Fibroblast of pulmonary artery (primary cell): Measurements from ENCODE around the gene NEDD4L.

Source experiments
- DNase-seq: peaks from one replicate; pipeline ENCODE4 v3.0.0-alpha.2; 2010; ENCODE audit warnings: low read depth
- H3K4me3 ChIP-seq: replicated peaks from 2 replicates; pipeline ENCODE4 v1.5.1; 2011; ENCODE audit warnings: low read depth, mild to moderate bottlenecking, control low read depth, low read length, moderate library complexity
- TF ChIP-seq, protein P1 (sequence below): IDR thresholded peaks from 2 replicates; pipeline ENCODE4 v1.5.1; 2011; ENCODE audit warnings: mild to moderate bottlenecking, control low read depth, low read length, inconsistent platforms; ENCODE audit errors: missing control alignments

The NEDD4L gene

DNA sequence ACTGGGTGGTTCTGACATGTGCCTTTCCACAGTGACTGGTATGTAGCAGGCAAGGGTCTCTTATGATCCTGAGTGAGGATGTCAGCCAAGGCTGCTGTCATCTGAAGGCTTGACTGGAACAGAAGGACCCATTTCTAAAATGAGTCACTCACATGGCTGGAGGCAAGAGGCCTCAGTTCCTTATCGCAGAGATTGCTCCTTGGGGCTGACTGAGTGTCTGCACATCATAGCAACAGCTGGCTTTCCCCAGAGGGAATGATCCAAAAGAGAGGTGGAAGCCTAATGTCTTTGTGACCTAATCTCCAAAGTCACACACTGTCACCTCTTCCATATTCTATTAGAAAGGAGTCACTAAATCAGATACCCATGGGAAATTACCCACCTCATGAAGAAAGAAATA lies 114.0 kb downstream of the NEDD4L start:
- DNase-seq = no peak
- H3K4me3 ChIP-seq = no peak overlapping the region
- TF ChIP-seq, protein P1, sequence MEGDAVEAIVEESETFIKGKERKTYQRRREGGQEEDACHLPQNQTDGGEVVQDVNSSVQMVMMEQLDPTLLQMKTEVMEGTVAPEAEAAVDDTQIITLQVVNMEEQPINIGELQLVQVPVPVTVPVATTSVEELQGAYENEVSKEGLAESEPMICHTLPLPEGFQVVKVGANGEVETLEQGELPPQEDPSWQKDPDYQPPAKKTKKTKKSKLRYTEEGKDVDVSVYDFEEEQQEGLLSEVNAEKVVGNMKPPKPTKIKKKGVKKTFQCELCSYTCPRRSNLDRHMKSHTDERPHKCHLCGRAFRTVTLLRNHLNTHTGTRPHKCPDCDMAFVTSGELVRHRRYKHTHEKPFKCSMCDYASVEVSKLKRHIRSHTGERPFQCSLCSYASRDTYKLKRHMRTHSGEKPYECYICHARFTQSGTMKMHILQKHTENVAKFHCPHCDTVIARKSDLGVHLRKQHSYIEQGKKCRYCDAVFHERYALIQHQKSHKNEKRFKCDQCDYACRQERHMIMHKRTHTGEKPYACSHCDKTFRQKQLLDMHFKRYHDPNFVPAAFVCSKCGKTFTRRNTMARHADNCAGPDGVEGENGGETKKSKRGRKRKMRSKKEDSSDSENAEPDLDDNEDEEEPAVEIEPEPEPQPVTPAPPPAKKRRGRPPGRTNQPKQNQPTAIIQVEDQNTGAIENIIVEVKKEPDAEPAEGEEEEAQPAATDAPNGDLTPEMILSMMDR = no peak

DNA sequence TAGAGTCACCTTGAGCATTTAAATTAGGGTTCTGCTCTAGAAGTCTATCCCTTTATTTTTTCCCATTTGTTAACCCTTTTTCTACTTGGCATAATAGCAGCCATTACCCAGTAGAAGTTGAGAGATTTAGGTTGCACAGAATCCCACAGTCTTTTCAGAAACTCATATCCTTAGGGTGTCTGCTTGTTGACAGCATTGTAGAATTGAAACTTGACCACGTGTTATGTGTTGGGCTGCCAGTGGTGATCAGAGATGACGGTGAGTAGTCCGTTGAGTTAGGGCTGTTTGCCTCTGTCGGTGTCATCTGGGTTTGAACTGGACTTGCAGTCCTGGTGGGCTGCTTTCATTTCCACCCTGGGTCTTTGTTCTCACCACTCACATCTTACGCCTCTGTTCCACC lies 114.4 kb downstream of the NEDD4L start:
- TF ChIP-seq, protein P1 = no peak
- H3K4me3 ChIP-seq = no peak overlapping the region
- DNase-seq = no peak

DNA sequence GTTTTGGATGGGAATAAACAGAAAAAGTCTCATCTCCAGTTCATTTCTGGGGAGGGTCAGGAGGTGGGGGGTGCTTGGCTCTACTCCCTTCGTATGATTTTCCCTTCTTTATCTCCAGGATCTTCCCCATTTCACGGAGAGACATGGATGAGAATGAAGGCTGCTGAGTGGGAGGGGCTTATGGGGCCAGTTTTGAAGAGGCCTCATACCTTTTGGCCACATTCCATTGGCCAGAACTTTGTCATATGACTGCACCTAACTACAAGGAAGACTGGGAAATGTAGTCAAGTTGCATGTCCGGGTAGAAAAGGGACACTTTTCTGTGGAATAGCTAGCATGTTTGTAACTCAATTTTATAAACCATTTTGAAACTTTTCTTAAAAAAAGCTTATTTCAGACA lies 117.6 kb downstream of the NEDD4L start:
- H3K4me3 ChIP-seq = no peak overlapping the region
- TF ChIP-seq, protein P1 = no peak
- DNase-seq = peak; percentile 21

DNA sequence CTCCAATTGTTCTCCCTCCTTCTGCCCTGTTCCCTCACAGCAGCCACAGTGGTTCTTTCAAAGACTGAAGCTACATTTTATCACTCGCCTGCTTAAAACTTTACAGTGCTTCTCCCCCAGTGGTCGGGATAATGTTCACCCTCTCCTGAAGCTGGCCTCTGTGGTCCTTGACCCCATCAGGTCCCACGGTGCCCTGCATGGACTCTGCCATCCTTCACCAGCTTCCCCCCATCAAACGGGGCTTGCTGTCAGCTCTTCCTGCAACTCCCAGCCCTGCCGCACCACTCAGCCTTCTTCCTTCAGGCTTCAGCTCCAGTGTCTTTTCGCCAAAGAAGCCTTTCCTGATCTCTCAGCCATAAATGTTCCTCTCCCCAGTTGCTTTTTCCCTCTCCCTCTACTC lies 118.1 kb downstream of the NEDD4L start:
- DNase-seq = no peak
- TF ChIP-seq, protein P1 = no peak
- no peak overlapping the region for H3K4me3 ChIP-seq

DNA sequence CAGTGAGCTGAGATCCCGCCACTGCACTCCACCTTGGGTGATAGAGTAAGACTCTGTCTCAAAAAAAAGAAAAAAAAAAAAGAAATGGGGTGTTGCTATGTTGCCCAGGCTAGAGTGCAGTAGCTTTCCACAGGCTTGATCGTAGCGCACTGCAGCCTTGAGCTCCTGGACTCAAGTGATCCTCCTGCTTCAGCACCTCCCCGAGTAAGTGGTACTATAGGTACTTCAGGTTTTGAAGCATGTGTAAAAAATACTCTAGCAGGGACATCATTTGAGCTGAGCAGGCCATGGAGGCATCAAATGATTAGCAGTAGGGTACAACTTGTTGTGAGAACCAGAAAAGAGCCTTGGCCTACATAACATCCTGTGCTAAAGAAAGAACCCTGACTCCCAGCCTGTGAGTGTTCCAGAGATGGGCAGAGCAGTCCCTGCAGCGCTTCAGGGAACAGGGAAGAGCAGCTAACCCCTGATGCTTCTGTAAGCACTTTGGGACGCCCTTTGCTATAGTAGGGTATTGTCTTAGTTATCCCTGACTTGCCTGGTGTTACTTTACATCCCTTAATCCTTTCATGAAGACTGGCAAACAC lies 119.1 kb downstream of the NEDD4L start:
- no peak for DNase-seq
- H3K4me3 ChIP-seq = no peak overlapping the region
- TF ChIP-seq, protein P1 = no peak

DNA sequence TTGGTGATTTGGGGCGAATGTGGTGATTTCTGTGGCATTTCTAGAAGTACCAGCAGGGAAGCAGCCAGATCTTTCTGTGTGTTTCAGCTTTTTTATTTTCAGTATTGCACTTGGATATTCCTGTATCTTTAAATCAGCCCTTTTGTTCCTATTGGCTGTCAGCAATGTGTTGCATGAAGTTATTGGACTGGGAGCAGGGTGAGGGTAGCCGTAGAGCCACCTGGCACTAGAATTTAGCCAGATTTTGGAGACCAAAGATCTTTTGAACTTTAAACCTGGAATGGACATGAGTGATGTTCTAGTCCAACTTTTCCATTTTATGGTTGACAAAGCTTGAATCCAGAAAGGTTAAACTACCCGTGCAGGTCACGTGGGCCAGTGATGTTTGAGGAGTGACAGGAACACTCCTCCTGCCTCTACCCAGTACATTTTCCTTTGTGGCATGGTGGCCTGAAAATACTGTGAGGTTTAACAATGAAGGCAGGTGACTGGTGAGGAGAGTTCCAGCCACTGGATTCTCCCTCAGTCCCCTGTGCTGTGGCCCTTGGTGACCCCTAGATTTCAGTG lies 122.3 kb downstream of the NEDD4L start:
- no peak overlapping the region for H3K4me3 ChIP-seq
- TF ChIP-seq, protein P1 = no peak
- DNase-seq = no peak

DNA sequence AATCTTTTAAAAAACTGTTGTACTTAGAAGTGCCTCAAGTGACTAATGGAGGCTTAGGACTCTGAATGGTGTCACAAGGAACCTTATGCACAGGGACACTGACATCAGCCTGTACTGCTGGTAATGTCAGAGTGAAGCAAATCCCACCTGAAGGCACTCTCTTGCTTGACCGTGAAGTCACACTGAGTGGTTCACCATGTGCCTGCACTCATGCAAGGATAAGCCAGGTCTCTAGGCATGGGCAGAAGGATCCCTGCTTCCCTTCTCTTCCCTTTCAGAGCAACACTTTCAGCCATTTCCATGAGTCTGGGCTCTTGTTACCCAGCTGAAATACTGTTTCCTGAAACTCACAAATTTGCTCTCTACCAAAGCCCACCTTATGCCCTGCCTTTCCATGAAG lies 123.0 kb downstream of the NEDD4L start:
- TF ChIP-seq, protein P1 = no peak
- H3K4me3 ChIP-seq = no peak overlapping the region
- DNase-seq = no peak
